ENCODE data around the gene HMG20A. TPM values are rescaled to one million over a fixed set of nuclear protein-coding genes. Genes with fewer than 3 reads are reported as not detected.

HMG20A gene
- total and polyA plus RNA-seq, 2 experiments from 2014 or later = 17.8 to 57.8 TPM

DNA sequence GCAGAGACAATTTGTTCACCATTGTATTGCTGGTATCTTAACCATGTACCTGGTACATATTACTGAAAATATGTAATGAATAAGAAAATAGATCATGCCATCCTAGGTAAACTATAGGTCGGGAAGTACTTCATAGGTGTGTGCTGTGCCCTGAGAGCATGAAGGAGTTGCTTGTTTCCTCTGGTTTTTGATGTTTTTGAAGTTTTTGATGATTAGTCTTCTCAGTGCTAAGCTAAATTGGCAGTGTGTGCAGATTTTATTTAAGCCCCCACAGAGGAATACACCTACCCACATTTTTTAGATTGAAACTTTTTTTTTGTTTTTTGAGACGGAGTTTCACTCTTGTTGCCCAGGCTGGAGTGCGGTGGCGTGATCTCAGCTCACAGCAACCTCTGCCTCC is 16.6 kb downstream of the HMG20A start:
- TF ChIP-seq EZH2 (IDR thresholded peaks at IDR 0.05; ENCODE audit: low read depth, unreplicated experiment) (no peak), POLR2AphosphoS5 (IDR thresholded peaks at IDR 0.05; ENCODE audit: low read depth) (no peak), STAT1 (IDR thresholded peaks at IDR 0.05; ENCODE audit: unreplicated experiment) (no peak), ZNF331 (CRISPR knock-in tag; IDR thresholded peaks at IDR 0.05; ENCODE audit: low read depth) (no peak), EZH2phosphoT487 (IDR thresholded peaks at IDR 0.05; ENCODE audit: unreplicated experiment) (no peak), NANOG (IDR thresholded peaks at IDR 0.05; ENCODE audit: borderline replicate concordance) (no peak), JUNB (IDR thresholded peaks at IDR 0.05; ENCODE audit: unreplicated experiment) (no peak), CREB1 (CRISPR knock-in tag; IDR thresholded peaks at IDR 0.05; ENCODE audit: low read depth) (no peak), ZNF114 (CRISPR knock-in tag; IDR thresholded peaks at IDR 0.05) (no peak)
- TF ChIP-seq, protein P1, sequence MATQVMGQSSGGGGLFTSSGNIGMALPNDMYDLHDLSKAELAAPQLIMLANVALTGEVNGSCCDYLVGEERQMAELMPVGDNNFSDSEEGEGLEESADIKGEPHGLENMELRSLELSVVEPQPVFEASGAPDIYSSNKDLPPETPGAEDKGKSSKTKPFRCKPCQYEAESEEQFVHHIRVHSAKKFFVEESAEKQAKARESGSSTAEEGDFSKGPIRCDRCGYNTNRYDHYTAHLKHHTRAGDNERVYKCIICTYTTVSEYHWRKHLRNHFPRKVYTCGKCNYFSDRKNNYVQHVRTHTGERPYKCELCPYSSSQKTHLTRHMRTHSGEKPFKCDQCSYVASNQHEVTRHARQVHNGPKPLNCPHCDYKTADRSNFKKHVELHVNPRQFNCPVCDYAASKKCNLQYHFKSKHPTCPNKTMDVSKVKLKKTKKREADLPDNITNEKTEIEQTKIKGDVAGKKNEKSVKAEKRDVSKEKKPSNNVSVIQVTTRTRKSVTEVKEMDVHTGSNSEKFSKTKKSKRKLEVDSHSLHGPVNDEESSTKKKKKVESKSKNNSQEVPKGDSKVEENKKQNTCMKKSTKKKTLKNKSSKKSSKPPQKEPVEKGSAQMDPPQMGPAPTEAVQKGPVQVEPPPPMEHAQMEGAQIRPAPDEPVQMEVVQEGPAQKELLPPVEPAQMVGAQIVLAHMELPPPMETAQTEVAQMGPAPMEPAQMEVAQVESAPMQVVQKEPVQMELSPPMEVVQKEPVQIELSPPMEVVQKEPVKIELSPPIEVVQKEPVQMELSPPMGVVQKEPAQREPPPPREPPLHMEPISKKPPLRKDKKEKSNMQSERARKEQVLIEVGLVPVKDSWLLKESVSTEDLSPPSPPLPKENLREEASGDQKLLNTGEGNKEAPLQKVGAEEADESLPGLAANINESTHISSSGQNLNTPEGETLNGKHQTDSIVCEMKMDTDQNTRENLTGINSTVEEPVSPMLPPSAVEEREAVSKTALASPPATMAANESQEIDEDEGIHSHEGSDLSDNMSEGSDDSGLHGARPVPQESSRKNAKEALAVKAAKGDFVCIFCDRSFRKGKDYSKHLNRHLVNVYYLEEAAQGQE (IDR thresholded peaks at IDR 0.05; ENCODE audit: unreplicated experiment) = no peak
- TF ChIP-seq, protein P2, sequence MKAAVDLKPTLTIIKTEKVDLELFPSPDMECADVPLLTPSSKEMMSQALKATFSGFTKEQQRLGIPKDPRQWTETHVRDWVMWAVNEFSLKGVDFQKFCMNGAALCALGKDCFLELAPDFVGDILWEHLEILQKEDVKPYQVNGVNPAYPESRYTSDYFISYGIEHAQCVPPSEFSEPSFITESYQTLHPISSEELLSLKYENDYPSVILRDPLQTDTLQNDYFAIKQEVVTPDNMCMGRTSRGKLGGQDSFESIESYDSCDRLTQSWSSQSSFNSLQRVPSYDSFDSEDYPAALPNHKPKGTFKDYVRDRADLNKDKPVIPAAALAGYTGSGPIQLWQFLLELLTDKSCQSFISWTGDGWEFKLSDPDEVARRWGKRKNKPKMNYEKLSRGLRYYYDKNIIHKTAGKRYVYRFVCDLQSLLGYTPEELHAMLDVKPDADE (IDR thresholded peaks at IDR 0.05) = no peak
- TF ChIP-seq, protein P3, sequence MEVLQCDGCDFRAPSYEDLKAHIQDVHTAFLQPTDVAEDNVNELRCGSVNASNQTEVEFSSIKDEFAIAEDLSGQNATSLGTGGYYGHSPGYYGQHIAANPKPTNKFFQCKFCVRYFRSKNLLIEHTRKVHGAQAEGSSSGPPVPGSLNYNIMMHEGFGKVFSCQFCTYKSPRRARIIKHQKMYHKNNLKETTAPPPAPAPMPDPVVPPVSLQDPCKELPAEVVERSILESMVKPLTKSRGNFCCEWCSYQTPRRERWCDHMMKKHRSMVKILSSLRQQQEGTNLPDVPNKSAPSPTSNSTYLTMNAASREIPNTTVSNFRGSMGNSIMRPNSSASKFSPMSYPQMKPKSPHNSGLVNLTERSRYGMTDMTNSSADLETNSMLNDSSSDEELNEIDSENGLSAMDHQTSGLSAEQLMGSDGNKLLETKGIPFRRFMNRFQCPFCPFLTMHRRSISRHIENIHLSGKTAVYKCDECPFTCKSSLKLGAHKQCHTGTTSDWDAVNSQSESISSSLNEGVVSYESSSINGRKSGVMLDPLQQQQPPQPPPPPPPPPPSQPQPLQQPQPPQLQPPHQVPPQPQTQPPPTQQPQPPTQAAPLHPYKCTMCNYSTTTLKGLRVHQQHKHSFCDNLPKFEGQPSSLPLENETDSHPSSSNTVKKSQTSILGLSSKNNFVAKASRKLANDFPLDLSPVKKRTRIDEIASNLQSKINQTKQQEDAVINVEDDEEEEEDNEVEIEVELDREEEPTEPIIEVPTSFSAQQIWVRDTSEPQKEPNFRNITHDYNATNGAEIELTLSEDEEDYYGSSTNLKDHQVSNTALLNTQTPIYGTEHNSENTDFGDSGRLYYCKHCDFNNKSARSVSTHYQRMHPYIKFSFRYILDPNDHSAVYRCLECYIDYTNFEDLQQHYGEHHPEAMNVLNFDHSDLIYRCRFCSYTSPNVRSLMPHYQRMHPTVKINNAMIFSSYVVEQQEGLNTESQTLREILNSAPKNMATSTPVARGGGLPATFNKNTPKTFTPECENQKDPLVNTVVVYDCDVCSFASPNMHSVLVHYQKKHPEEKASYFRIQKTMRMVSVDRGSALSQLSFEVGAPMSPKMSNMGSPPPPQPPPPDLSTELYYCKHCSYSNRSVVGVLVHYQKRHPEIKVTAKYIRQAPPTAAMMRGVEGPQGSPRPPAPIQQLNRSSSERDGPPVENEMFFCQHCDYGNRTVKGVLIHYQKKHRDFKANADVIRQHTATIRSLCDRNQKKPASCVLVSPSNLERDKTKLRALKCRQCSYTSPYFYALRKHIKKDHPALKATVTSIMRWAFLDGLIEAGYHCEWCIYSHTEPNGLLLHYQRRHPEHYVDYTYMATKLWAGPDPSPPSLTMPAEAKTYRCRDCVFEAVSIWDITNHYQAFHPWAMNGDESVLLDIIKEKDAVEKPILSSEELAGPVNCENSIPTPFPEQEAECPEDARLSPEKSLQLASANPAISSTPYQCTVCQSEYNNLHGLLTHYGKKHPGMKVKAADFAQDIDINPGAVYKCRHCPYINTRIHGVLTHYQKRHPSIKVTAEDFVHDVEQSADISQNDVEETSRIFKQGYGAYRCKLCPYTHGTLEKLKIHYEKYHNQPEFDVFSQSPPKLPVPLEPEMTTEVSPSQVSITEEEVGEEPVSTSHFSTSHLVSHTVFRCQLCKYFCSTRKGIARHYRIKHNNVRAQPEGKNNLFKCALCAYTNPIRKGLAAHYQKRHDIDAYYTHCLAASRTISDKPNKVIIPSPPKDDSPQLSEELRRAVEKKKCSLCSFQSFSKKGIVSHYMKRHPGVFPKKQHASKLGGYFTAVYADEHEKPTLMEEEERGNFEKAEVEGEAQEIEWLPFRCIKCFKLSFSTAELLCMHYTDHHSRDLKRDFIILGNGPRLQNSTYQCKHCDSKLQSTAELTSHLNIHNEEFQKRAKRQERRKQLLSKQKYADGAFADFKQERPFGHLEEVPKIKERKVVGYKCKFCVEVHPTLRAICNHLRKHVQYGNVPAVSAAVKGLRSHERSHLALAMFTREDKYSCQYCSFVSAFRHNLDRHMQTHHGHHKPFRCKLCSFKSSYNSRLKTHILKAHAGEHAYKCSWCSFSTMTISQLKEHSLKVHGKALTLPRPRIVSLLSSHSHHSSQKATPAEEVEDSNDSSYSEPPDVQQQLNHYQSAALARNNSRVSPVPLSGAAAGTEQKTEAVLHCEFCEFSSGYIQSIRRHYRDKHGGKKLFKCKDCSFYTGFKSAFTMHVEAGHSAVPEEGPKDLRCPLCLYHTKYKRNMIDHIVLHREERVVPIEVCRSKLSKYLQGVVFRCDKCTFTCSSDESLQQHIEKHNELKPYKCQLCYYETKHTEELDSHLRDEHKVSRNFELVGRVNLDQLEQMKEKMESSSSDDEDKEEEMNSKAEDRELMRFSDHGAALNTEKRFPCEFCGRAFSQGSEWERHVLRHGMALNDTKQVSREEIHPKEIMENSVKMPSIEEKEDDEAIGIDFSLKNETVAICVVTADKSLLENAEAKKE (CRISPR knock-in tag; IDR thresholded peaks at IDR 0.05) = no peak
- TF ChIP-seq, protein P4, sequence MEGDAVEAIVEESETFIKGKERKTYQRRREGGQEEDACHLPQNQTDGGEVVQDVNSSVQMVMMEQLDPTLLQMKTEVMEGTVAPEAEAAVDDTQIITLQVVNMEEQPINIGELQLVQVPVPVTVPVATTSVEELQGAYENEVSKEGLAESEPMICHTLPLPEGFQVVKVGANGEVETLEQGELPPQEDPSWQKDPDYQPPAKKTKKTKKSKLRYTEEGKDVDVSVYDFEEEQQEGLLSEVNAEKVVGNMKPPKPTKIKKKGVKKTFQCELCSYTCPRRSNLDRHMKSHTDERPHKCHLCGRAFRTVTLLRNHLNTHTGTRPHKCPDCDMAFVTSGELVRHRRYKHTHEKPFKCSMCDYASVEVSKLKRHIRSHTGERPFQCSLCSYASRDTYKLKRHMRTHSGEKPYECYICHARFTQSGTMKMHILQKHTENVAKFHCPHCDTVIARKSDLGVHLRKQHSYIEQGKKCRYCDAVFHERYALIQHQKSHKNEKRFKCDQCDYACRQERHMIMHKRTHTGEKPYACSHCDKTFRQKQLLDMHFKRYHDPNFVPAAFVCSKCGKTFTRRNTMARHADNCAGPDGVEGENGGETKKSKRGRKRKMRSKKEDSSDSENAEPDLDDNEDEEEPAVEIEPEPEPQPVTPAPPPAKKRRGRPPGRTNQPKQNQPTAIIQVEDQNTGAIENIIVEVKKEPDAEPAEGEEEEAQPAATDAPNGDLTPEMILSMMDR (conservative IDR thresholded peaks at IDR 0.05; ENCODE audit: low read depth in 2 of 2) = no peak
- ATAC-seq (no peak), DNase-seq (ENCODE audit: low spot score) (no peak)
- no peaks in the 10 kb centered on the region for H3K27me3 ChIP-seq (ENCODE audit: insufficient read depth)
- no peaks in the 10 kb centered on the region for H3K36me3 ChIP-seq (ENCODE audit: insufficient read depth)
- H3K9me3 Mint-ChIP-seq = no peaks in the 10 kb centered on the region
- no peaks in the 10 kb centered on the region for H3K36me3 Mint-ChIP-seq (ENCODE audit: low read depth)
- no peaks in the 10 kb centered on the region for H3K4me1 ChIP-seq (ENCODE audit: insufficient read depth)
- H3K27ac ChIP-seq (ENCODE audit: low read depth) = no peak overlapping the region
- no peaks in the 10 kb centered on the region for H3K4me1 Mint-ChIP-seq
- H3K4me3 ChIP-seq = no peak overlapping the region
- H3K4me3 Mint-ChIP-seq = no peak overlapping the region
- H4K20me1 ChIP-seq (replicated peaks; ENCODE audit: insufficient read depth) = peaks cover 19% of the 10 kb centered on the region; the same call in 1 of the 2 replicates
- no peak overlapping the region for H3K4me2 ChIP-seq
- no peaks in the 10 kb centered on the region for H3K9me2 ChIP-seq (ENCODE audit: insufficient read depth)
- peaks cover 2% of the 10 kb centered on the region for H3K27me3 Mint-ChIP-seq (ENCODE audit: insufficient read depth, low read depth, poor library complexity)
- H3F3A ChIP-seq (replicated peaks; ENCODE audit: low read depth) = no peaks in the 10 kb centered on the region
- no peak overlapping the region for H2AFZ ChIP-seq
- H3K79me2 ChIP-seq (replicated peaks; ENCODE audit: insufficient read depth) = peaks cover 62% of the 10 kb centered on the region
- no peak overlapping the region for H3K27ac Mint-ChIP-seq

All from GM23338 (cell line).